K562 (cell line): ENCODE results near the gene CRKL. TPM values are rescaled to one million over a fixed set of nuclear protein-coding genes. Genes with fewer than 3 reads are reported as not detected.
A peak's percentile ranks its signal among the peaks of the same experiment; 100 is the strongest.

Experiments used
- ATAC-seq: fragments of 200-7000 bp; cut with Tn5 transposase; 3 replicates; pipeline ENCODE4 v1.9.1; 2020; ENCODE audit warnings: moderate library complexity
- BruUV-seq: library from RNA; stranded (reverse); fragments of 400-500 nt; replicated peaks from 2 replicates; lab custom pipeline; 2021; lab: Mats Ljungman, UMichigan
- CTCF ChIA-PET: fragments of 300-600 bp; formaldehyde crosslinking; extraction: SDS; loops from one replicate; lab custom pipeline; 2021; ENCODE audit warnings: low intra/inter-chr PET ratio; lab: Yijun Ruan, JAX
- POLR2A ChIA-PET: fragments of 300-600, 350-650 bp; sonication (Branson Sonifier 250); formaldehyde crosslinking; extraction: SDS; loops from one replicate; lab custom pipeline; 2021; ENCODE audit warnings: antibody characterized with exemption, inconsistent platforms; lab: Yijun Ruan, JAX
- DNase-seq, 4 experiments: peaks; one replicate each; pipeline versions ENCODE4 v3.0.0 to v3.0.0-alpha.2; 2011 to 2018; ENCODE audit warnings: low spot score in 3 of 4, mixed read lengths in 3 of 4; ENCODE audit errors: extremely low read depth in 1 of 4
- FAIRE-seq: peaks from 2 replicates; lab custom pipeline; 2011; peaks lifted over from hg19 to GRCh38; lab: Jason Lieb, UNC
- H2AFZ ChIP-seq: 2 replicates; pipeline ENCODE4 v1.6.0; 2011; ENCODE audit warnings: low read depth, low read length, control low read depth, inconsistent platforms
- H3K27ac ChIP-seq: fragments of 200-600 bp; 3 replicates; pipeline ENCODE4 v1.8.0; 2011; ENCODE audit warnings: low read depth, mild to moderate bottlenecking, control low read depth, inconsistent platforms, low read length, moderate library complexity, mixed read lengths; ENCODE audit errors: extremely low read depth
- H3K27me3 ChIP-seq, 2 experiments: fragments of 300-600 bp in 1 of 2; 2 replicates in 1 of 2; 3 replicates in 1 of 2; pipeline versions ENCODE4 v1.6.0 to v1.8.0; 2011; ENCODE audit warnings: inconsistent platforms in 2 of 2, low read length in 2 of 2, mild to moderate bottlenecking in 1 of 2, mixed read lengths in 1 of 2, moderate library complexity in 1 of 2; ENCODE audit not compliant: control insufficient read depth in 2 of 2, insufficient read depth in 2 of 2
- H3K36me3 ChIP-seq: fragments of 300-600 bp; 3 replicates; pipeline ENCODE4 v1.8.0; 2011; ENCODE audit warnings: mild to moderate bottlenecking, low read length, inconsistent platforms; ENCODE audit not compliant: control insufficient read depth, insufficient read depth
- H3K4me1 ChIP-seq, 2 experiments: fragments of 200-600 bp in 1 of 2; replicated peaks in 1 of 2; 2 replicates in 1 of 2; 3 replicates in 1 of 2; pipeline versions ENCODE4 v1.5.1 to v1.8.0; 2011; ENCODE audit warnings: inconsistent platforms in 2 of 2, low read length in 2 of 2, mild to moderate bottlenecking in 1 of 2, mixed read lengths in 1 of 2, moderate library complexity in 1 of 2; ENCODE audit not compliant: control insufficient read depth in 2 of 2, insufficient read depth in 2 of 2
- H3K4me2 ChIP-seq: 2 replicates; pipeline ENCODE4 v1.6.1; 2011; ENCODE audit warnings: low read length, control low read depth, inconsistent platforms, mixed read lengths; ENCODE audit not compliant: insufficient read depth
- H3K4me3 ChIP-seq: fragments of 200-600 bp; sonication (generic), shearing (Covaris generic); 2 replicates; pipeline ENCODE4 v1.5.1; 2016; ENCODE audit warnings: control low read depth, inconsistent platforms
- H3K79me2 ChIP-seq: fragments of 200-600 bp; 3 replicates; pipeline ENCODE4 v1.8.0; 2011; ENCODE audit warnings: low read length, inconsistent platforms; ENCODE audit not compliant: control insufficient read depth, insufficient read depth
- H3K9ac ChIP-seq, 2 experiments: 2 replicates each; pipeline versions ENCODE4 v1.6.0 to v1.6.1; 2011; ENCODE audit warnings: low read depth in 2 of 2, low read length in 2 of 2, control low read depth in 1 of 2, inconsistent platforms in 1 of 2, mild to moderate bottlenecking in 1 of 2, mixed read lengths in 1 of 2; ENCODE audit not compliant: insufficient read depth in 1 of 2
- H3K9me1 ChIP-seq: one replicate; pipeline ENCODE4 v1.6.0; 2011; ENCODE audit warnings: inconsistent platforms, mild to moderate bottlenecking, low read length, moderate library complexity; ENCODE audit not compliant: control insufficient read depth, insufficient read depth
- H3K9me3 ChIP-seq: replicated peaks from 2 replicates; pipeline ENCODE4 v1.5.1; 2011; ENCODE audit warnings: low read depth, low read length, inconsistent platforms; ENCODE audit not compliant: control insufficient read depth, insufficient read depth
- H4K20me1 ChIP-seq: replicated peaks from 2 replicates; pipeline ENCODE4 v1.6.1; 2011; ENCODE audit warnings: low read length, inconsistent platforms, mixed read lengths; ENCODE audit not compliant: control insufficient read depth, insufficient read depth
- NUFIP1 ChIP-seq: fragments of 450-650 bp; IDR thresholded peaks from 2 replicates; pipeline ENCODE4 v1.6.1; 2018; ENCODE audit not compliant: partially characterized antibody
- RBBP5 ChIP-seq: fragments of 200-600 bp; sonication (generic); IDR thresholded peaks from 2 replicates; pipeline ENCODE4 v1.6.1; 2012; ENCODE audit warnings: borderline replicate concordance, mild to moderate bottlenecking, low read length, control low read depth, inconsistent platforms; ENCODE audit not compliant: insufficient read depth, poor library complexity, severe bottlenecking
- TAF1 ChIP-seq: IDR thresholded peaks from 2 replicates; pipeline ENCODE4 v1.6.1; 2011; ENCODE audit warnings: mild to moderate bottlenecking, low read length, moderate library complexity; ENCODE audit not compliant: insufficient read depth, control insufficient read depth, severe bottlenecking; ENCODE audit errors: extremely low read depth
- ZNF41 ChIP-seq: fragments of 250-450 bp; sonication (Bioruptor Pico); conservative IDR thresholded peaks from 2 replicates; pipeline ENCODE4 v1.4.0; 2020; ENCODE audit warnings: mild to moderate bottlenecking
- WGBS: fragments of 100-300 bp; shearing (Covaris generic); methylation state at CpG from one replicate; pipeline ENCODE4 v1.1.6; 2016; ENCODE audit warnings: low coverage, mixed read lengths; ENCODE audit not compliant: insufficient coverage; ENCODE audit errors: missing lambda C conversion rate; 5-methylcytosine and 5-hydroxymethylcytosine counted together
- in situ Hi-C: fragments of 300-500 bp; cut with MboI; formaldehyde crosslinking; loops from 4 replicates; pipeline ENCODE4 v1.15.0; 2018; ENCODE audit warnings: inconsistent platforms, mixed read lengths
- intact Hi-C: fragments of 100-400 bp; cut with micrococcal nuclease; formaldehyde crosslinking; loops from 2 replicates; pipeline ENCODE4 v1.14.2; 2022
- polyA plus RNA-seq, 8 experiments: library from polyadenylated mRNA; depleted of rRNA in 4 of 8; stranded (reverse) in 5 of 8; unstranded in 3 of 8; fragments of >200 nt; fragmentation: Nextera tagmentation in 2 of 8; fragmentation: Illumina TruSeq in 1 of 8; extraction: Ambion mirVana in 2 of 8; extraction: Trizol in 1 of 8; gene quantifications; 2 replicates each; pipeline versions ENCODE4 v1.2.1 to v1.2.3, GENCODE V29; 2011 to 2014; ENCODE audit warnings: inconsistent platforms in 1 of 8, missing spikeins in 1 of 8
- total RNA-seq, 7 experiments: library from RNA; depleted of rRNA in 6 of 7; stranded (reverse); fragments of >200 nt in 6 of 7; fragmentation: Illumina TruSeq in 2 of 7; extraction: Trizol in 2 of 7; gene quantifications; 2 replicates each; pipeline versions ENCODE4 v1.2.1 to v1.2.3, GENCODE V29; 2011 to 2021; ENCODE audit warnings: low replicate concordance in 1 of 7
- TF ChIP-seq, protein P1 (sequence below), 2 experiments: fragments of 450-650 bp; IDR thresholded peaks; 2 replicates each; pipeline ENCODE4 v1.6.1; 2018; ENCODE audit warnings: mild to moderate bottlenecking in 2 of 2, low read depth in 1 of 2; ENCODE audit not compliant: partially characterized antibody in 2 of 2
- TF ChIP-seq, protein P2 (sequence below): fragments of 450-650 bp; IDR thresholded peaks from 2 replicates; pipeline ENCODE4 v1.6.1; 2016; ENCODE audit warnings: antibody characterized with exemption
- TF ChIP-seq, protein P3 (sequence below): fragments of 250-450 bp; sonication (Bioruptor Pico); IDR thresholded peaks from 2 replicates; pipeline ENCODE4 v1.6.1; 2021; ENCODE audit warnings: mild to moderate bottlenecking
- TF ChIP-seq, protein P4 (sequence below): fragments of 250-450 bp; sonication (Bioruptor Pico); IDR thresholded peaks from 2 replicates; pipeline ENCODE4 v1.8.0; 2021; ENCODE audit warnings: moderate library complexity, mild to moderate bottlenecking, inconsistent platforms
- TF ChIP-seq, protein P5 (sequence below), 2 experiments: fragments of 450-650 bp; conservative IDR thresholded peaks; 2 replicates each; pipeline ENCODE4 v1.6.1; 2017; ENCODE audit warnings: mild to moderate bottlenecking in 2 of 2, moderate library complexity in 2 of 2

Gene CRKL
- total and polyA plus RNA-seq, 9 of the 15 experiments (the other 6 are each of a cell fraction or from before 2014, with no cell fraction given) = 100 to 263 (median 124) TPM

DNA sequence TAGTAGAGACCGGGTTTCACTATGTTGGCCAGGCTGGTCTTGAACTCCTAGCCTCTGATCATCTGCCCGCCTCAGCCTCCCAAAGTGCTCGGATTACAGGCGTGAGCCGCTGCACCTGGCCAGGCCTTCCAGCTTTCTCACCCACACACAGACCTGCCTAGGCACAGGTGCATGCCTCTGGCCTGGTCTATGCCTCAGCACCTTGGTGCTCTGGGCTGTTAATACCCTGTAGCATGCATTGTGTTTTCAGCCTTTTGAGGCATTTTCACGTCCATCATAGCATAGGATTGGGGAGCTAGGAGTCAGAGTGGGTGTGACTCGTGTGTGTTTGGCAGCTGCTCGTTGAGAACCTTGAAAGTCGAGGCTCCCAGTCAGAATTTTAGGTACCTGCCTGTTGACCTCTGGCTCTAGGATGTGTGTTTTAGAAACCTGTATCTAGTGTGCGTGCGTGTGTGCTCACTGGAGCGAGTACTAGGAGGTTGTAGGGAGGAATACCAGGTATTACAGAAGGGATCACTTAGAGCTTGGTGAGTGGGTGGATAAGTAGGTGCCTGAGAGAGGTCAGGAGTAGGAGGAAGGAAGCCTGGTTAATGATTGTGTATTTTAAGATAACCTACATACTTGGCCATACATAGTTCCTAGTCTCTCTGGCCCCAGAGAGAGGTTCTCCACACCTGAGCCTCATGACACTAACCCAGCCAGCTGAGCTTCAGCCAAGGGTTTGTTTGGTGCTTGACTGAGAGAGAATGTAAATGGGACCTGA lies 20.0 kb downstream of the CRKL start:
- ATAC-seq (peak; percentile 52), DNase-seq (peak in 3 of 4 experiments; percentile 49 to 57 (median 57)), FAIRE-seq (no peak)
- Histone ChIP-seq H3K79me2 (peaks cover 97% of the 10 kb centered on the region), H3K9me3 (no peaks in the 10 kb centered on the region), H2AFZ (no peak overlapping the region), H3K4me2 (peak overlapping the region; percentile 56), H3K27me3 (no peaks in the 10 kb centered on the region), H3K9ac (peak overlapping the region in 1 of 2 experiments; percentile 83; a peak in 2 of 4 replicates), H3K36me3 (peaks cover 86% of the 10 kb centered on the region), H3K27ac (peak overlapping the region; percentile 5; the same call in 2 of the 3 replicates), H4K20me1 (peaks cover 92% of the 10 kb centered on the region), H3K4me3 (no peak overlapping the region), H3K4me1 (peaks cover 14 to 40% of the 10 kb centered on the region in 2 experiments), H3K9me1 (peaks cover 39% of the 10 kb centered on the region)
- 54% methylated on average over 12 of the region's 12 CpGs for WGBS
- intact Hi-C loops (no loop called here), in situ Hi-C loops (no loop called here)
- no TSS peak for BruUV-seq
- CTCF ChIA-PET = no interaction called here
- POLR2A ChIA-PET = interaction anchor here (0.7 to 64.4 kb wide), 10 partner anchors 14 to 195 kb away, joined by 3 to 1556 read pairs (median 4); partner anchors contain the start of genes AIFM3, CRKL and LZTR1
- TF ChIP-seq NUFIP1 = no peak
- TF ChIP-seq, protein P1, sequence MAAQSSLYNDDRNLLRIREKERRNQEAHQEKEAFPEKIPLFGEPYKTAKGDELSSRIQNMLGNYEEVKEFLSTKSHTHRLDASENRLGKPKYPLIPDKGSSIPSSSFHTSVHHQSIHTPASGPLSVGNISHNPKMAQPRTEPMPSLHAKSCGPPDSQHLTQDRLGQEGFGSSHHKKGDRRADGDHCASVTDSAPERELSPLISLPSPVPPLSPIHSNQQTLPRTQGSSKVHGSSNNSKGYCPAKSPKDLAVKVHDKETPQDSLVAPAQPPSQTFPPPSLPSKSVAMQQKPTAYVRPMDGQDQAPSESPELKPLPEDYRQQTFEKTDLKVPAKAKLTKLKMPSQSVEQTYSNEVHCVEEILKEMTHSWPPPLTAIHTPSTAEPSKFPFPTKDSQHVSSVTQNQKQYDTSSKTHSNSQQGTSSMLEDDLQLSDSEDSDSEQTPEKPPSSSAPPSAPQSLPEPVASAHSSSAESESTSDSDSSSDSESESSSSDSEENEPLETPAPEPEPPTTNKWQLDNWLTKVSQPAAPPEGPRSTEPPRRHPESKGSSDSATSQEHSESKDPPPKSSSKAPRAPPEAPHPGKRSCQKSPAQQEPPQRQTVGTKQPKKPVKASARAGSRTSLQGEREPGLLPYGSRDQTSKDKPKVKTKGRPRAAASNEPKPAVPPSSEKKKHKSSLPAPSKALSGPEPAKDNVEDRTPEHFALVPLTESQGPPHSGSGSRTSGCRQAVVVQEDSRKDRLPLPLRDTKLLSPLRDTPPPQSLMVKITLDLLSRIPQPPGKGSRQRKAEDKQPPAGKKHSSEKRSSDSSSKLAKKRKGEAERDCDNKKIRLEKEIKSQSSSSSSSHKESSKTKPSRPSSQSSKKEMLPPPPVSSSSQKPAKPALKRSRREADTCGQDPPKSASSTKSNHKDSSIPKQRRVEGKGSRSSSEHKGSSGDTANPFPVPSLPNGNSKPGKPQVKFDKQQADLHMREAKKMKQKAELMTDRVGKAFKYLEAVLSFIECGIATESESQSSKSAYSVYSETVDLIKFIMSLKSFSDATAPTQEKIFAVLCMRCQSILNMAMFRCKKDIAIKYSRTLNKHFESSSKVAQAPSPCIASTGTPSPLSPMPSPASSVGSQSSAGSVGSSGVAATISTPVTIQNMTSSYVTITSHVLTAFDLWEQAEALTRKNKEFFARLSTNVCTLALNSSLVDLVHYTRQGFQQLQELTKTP (IDR thresholded peaks at IDR 0.05; ENCODE audit: low read depth in 1 of 2, partially characterized antibody in 2 of 2) = no peak
- no peak for TF ChIP-seq TAF1
- TF ChIP-seq, protein P2, sequence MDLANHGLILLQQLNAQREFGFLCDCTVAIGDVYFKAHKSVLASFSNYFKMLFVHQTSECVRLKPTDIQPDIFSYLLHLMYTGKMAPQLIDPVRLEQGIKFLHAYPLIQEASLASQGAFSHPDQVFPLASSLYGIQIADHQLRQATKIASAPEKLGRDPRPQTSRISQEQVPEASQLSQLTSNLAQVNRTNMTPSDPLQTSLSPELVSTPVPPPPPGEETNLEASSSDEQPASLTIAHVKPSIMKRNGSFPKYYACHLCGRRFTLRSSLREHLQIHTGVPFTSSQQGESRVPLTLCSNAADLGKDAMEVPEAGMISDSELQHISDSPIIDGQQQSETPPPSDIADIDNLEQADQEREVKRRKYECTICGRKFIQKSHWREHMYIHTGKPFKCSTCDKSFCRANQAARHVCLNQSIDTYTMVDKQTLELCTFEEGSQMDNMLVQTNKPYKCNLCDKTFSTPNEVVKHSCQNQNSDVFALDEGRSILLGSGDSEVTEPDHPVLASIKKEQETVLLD = no peak
- TF ChIP-seq, protein P3, sequence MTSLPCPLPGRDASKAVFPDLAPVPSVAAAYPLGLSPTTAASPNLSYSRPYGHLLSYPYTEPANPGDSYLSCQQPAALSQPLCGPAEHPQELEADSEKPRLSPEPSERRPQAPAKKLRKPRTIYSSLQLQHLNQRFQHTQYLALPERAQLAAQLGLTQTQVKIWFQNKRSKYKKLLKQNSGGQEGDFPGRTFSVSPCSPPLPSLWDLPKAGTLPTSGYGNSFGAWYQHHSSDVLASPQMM (CRISPR knock-in tag) = no peak
- TF ChIP-seq, protein P4, sequence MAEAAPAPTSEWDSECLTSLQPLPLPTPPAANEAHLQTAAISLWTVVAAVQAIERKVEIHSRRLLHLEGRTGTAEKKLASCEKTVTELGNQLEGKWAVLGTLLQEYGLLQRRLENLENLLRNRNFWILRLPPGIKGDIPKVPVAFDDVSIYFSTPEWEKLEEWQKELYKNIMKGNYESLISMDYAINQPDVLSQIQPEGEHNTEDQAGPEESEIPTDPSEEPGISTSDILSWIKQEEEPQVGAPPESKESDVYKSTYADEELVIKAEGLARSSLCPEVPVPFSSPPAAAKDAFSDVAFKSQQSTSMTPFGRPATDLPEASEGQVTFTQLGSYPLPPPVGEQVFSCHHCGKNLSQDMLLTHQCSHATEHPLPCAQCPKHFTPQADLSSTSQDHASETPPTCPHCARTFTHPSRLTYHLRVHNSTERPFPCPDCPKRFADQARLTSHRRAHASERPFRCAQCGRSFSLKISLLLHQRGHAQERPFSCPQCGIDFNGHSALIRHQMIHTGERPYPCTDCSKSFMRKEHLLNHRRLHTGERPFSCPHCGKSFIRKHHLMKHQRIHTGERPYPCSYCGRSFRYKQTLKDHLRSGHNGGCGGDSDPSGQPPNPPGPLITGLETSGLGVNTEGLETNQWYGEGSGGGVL (CRISPR knock-in tag) = no peak
- TF ChIP-seq ZNF41 = no peak
- TF ChIP-seq, protein P5, sequence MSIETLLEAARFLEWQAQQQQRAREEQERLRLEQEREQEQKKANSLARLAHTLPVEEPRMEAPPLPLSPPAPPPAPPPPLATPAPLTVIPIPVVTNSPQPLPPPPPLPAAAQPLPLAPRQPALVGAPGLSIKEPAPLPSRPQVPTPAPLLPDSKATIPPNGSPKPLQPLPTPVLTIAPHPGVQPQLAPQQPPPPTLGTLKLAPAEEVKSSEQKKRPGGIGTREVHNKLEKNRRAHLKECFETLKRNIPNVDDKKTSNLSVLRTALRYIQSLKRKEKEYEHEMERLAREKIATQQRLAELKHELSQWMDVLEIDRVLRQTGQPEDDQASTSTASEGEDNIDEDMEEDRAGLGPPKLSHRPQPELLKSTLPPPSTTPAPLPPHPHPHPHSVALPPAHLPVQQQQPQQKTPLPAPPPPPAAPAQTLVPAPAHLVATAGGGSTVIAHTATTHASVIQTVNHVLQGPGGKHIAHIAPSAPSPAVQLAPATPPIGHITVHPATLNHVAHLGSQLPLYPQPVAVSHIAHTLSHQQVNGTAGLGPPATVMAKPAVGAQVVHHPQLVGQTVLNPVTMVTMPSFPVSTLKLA (conservative IDR thresholded peaks at IDR 0.05) = no peak
- TF ChIP-seq RBBP5 = peak; percentile 40
